Tibial nerve (tissue), 4 donors: ENCODE measurements around the gene BTC.

Experiments used
- EP300 ChIP-seq, 2 donors: sonication (generic); formaldehyde crosslinking; IDR thresholded peaks; one replicate each; pipeline ENCODE4 v1.6.1; 2017; ENCODE audit warnings: antibody characterized with exemption in 2 of 2, mild to moderate bottlenecking in 1 of 2
- POLR2A ChIP-seq, 2 donors: fragments of 450-650 bp; IDR thresholded peaks; one replicate each; pipeline ENCODE4 v1.6.1; 2017; ENCODE audit warnings: antibody characterized with exemption in 2 of 2, mild to moderate bottlenecking in 2 of 2, moderate library complexity in 2 of 2
- TF ChIP-seq, protein P1 (sequence below), 5 experiments: fragments of 200-600 bp in 3 of 5; fragments of 450-650 bp in 2 of 5; sonication (generic) in 3 of 5; IDR thresholded peaks; one replicate each; pipeline ENCODE4 v1.5.1; 2016 to 2019; ENCODE audit warnings: antibody characterized with exemption in 5 of 5, mild to moderate bottlenecking in 3 of 5, moderate library complexity in 2 of 5

DNA sequence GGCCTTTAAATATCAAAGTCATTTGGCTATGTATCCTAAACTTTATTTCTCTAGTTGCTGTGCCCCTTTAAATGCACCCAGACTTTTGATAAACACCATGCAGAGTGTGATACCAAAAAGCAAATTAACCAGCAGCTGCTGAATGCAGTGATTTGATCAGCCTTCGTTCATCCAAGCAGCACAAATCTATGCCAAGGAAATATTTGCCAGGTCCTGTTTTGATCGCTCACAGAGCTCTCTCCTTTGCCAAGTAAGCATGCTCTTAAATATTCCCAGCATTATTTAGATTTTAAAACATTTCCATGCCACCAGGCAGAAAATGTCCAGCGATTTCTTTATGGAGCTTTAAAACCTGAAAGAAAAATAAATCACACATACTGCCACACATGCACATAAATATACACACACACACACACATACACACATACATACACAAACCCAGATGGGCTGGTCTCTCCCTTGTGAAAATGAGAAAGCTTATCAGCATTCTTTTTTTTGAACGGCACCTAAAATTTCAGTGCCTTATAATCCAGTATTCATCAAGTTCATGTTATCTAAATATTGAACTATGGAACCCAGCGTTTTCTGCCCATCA, 35.7 kb downstream of the BTC start:
- TF ChIP-seq, protein P1, sequence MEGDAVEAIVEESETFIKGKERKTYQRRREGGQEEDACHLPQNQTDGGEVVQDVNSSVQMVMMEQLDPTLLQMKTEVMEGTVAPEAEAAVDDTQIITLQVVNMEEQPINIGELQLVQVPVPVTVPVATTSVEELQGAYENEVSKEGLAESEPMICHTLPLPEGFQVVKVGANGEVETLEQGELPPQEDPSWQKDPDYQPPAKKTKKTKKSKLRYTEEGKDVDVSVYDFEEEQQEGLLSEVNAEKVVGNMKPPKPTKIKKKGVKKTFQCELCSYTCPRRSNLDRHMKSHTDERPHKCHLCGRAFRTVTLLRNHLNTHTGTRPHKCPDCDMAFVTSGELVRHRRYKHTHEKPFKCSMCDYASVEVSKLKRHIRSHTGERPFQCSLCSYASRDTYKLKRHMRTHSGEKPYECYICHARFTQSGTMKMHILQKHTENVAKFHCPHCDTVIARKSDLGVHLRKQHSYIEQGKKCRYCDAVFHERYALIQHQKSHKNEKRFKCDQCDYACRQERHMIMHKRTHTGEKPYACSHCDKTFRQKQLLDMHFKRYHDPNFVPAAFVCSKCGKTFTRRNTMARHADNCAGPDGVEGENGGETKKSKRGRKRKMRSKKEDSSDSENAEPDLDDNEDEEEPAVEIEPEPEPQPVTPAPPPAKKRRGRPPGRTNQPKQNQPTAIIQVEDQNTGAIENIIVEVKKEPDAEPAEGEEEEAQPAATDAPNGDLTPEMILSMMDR (IDR thresholded peaks at IDR 0.05): no peak
- no peak for TF ChIP-seq POLR2A (IDR thresholded peaks at IDR 0.05)
- no peak for TF ChIP-seq EP300 (IDR thresholded peaks at IDR 0.05)
